Naive thymus-derived CD4-positive, alpha-beta T cell (primary cell): ENCODE data around the gene CD164L2. TPM values are rescaled to one million over a fixed set of nuclear protein-coding genes. Genes with fewer than 3 reads are reported as not detected.

Experiments
- ATAC-seq: fragments of 150-1000 bp; cut with Tn5 transposase; 2 replicates; pipeline ENCODE4 v1.10.0; 2021; ENCODE audit warnings: mild to moderate bottlenecking, moderate library complexity
- CTCF ChIA-PET: fragments of 350-600 bp; sonication (Branson Sonifier 250); formaldehyde crosslinking; loops from one replicate; lab custom pipeline; 2021; ENCODE audit warnings: antibody characterized with exemption; lab: Charles Lee
- POLR2A ChIA-PET: fragments of 350-600 bp; sonication (Branson Sonifier 250); formaldehyde crosslinking; loops from one replicate; lab custom pipeline; 2021; ENCODE audit warnings: antibody characterized with exemption, inconsistent platforms; lab: Charles Lee
- DNase-seq, 9 donors: peaks; one replicate each; pipeline versions ENCODE4 v3.0.0 to v3.0.0-alpha.2; 2020 to 2022; ENCODE audit warnings: mixed read lengths in 1 of 9
- H3K27ac ChIP-seq: one replicate; pipeline ENCODE4 v1.7.0; 2013; ENCODE audit warnings: mild to moderate bottlenecking, low read depth, low read length, moderate library complexity
- H3K27me3 ChIP-seq, 2 donors: one replicate each; pipeline ENCODE4 v1.7.0; 2013; ENCODE audit warnings: low read length in 2 of 2, mild to moderate bottlenecking in 2 of 2, moderate library complexity in 2 of 2; ENCODE audit not compliant: control insufficient read depth in 2 of 2, insufficient read depth in 2 of 2
- H3K36me3 ChIP-seq, 3 experiments: 1 replicate in 2 of 3; 2 replicates in 1 of 3; pipeline ENCODE4 v1.7.0; 2013; ENCODE audit warnings: low read length in 3 of 3, mild to moderate bottlenecking in 3 of 3, moderate library complexity in 1 of 3; ENCODE audit not compliant: insufficient read depth in 3 of 3, control insufficient read depth in 2 of 3
- H3K4me1 ChIP-seq, 2 donors: one replicate each; pipeline ENCODE4 v1.7.0; 2013; ENCODE audit warnings: low read length in 2 of 2, mild to moderate bottlenecking in 2 of 2, moderate library complexity in 1 of 2; ENCODE audit not compliant: control insufficient read depth in 2 of 2, insufficient read depth in 2 of 2
- H3K4me3 ChIP-seq: 2 replicates; pipeline ENCODE4 v1.7.0; 2013; ENCODE audit warnings: mild to moderate bottlenecking, low read length
- H3K9me3 ChIP-seq, 3 experiments: 1 replicate in 2 of 3; 2 replicates in 1 of 3; pipeline ENCODE4 v1.7.0; 2013; ENCODE audit warnings: low read length in 3 of 3; ENCODE audit not compliant: control insufficient read depth in 2 of 3
- H3K27ac Mint-ChIP-seq, 9 donors: one replicate each; pipeline ENCODE4 v1.8.0; 2020 to 2022; ENCODE audit warnings: mixed read lengths in 9 of 9, mild to moderate bottlenecking in 8 of 9, moderate library complexity in 5 of 9, inconsistent platforms in 2 of 9
- H3K27me3 Mint-ChIP-seq, 5 donors: one replicate each; pipeline ENCODE4 v1.8.0; 2021 to 2022; ENCODE audit warnings: mixed read lengths in 5 of 5, mild to moderate bottlenecking in 1 of 5
- H3K36me3 Mint-ChIP-seq, 5 donors: one replicate each; pipeline ENCODE4 v1.8.0; 2020 to 2022; ENCODE audit warnings: mixed read lengths in 5 of 5, mild to moderate bottlenecking in 3 of 5, inconsistent platforms in 1 of 5
- H3K4me1 Mint-ChIP-seq, 7 donors: one replicate each; pipeline ENCODE4 v1.8.0; 2020 to 2022; ENCODE audit warnings: mixed read lengths in 7 of 7, mild to moderate bottlenecking in 3 of 7, inconsistent platforms in 1 of 7
- H3K4me3 Mint-ChIP-seq, 10 donors: one replicate each; pipeline ENCODE4 v1.8.0; 2020 to 2022; ENCODE audit warnings: mild to moderate bottlenecking in 10 of 10, mixed read lengths in 10 of 10, moderate library complexity in 6 of 10, inconsistent platforms in 2 of 10
- H3K9me3 Mint-ChIP-seq, 11 donors: one replicate each; pipeline ENCODE4 v1.8.0; 2020 to 2022; ENCODE audit warnings: mixed read lengths in 11 of 11, mild to moderate bottlenecking in 4 of 11, inconsistent platforms in 1 of 11, moderate library complexity in 1 of 11
- intact Hi-C, 2 donors: fragments of 100-400 bp; cut with micrococcal nuclease; formaldehyde crosslinking; loops; one replicate each; pipeline ENCODE4 v1.15.1; 2023
- polyA plus RNA-seq, 2 donors: library from polyadenylated mRNA; unstranded; fragments of 300-500 nt; fragmentation: Illumina TruSeq; gene quantifications; one replicate each; pipeline ENCODE4 v1.2.3, GENCODE V29; 2021
- total RNA-seq, 6 experiments: library from RNA in 5 of 6; stranded (reverse) in 5 of 6; gene quantifications; 1 replicate in 5 of 6; 2 replicates in 1 of 6; pipeline ENCODE4 v1.2.3 and lab custom pipeline; 2021 to 2026

The CD164L2 gene
- total and polyA plus RNA-seq, 7 experiments from 2014 or later = 0.24 TPM; not detected in 6

DNA sequence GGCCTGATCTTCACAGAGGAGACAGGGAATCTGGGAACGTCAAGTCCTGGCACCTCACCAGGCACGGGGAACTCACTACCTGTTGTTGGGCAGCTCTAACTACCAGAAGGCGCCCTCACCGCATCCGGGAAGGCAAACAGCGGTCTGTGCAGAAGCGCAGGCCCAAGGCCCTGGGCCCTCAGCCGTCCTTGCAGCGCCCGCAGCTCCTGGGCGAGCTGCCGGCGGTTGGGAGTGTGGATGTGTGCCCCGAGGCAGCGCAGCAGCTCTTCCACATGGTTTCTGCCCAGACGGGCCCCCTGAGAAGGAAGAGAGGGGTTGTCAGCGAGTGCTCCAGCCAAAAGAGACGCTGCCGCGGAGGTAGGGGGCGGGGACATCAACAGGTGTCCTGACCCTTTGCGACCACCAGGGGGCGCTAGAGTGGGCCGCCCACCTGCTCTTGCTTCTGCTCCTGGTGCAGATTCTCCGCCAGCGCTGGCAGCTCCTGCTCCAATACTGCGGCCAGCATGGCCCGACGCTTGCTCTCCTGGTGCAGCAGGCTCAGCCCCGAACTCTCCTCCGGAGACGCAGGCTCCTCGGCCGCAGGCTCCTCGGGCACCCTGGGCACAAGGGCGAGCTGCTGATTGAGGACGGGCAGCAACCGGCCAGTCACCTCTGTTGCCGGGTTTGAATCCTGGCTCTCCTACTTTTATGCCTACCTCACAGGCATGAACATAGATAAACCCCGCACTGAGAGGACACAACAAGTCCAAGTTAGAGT is 25.7 kb downstream of the CD164L2 start:
- POLR2A ChIA-PET = interaction anchor here (0.9 to 9.2 kb wide), 10 partner anchors 9 to 166 kb away, joined by 3 to 111 read pairs (median 6); partner anchors contain the start of genes MAP3K6 and SYTL1

DNA sequence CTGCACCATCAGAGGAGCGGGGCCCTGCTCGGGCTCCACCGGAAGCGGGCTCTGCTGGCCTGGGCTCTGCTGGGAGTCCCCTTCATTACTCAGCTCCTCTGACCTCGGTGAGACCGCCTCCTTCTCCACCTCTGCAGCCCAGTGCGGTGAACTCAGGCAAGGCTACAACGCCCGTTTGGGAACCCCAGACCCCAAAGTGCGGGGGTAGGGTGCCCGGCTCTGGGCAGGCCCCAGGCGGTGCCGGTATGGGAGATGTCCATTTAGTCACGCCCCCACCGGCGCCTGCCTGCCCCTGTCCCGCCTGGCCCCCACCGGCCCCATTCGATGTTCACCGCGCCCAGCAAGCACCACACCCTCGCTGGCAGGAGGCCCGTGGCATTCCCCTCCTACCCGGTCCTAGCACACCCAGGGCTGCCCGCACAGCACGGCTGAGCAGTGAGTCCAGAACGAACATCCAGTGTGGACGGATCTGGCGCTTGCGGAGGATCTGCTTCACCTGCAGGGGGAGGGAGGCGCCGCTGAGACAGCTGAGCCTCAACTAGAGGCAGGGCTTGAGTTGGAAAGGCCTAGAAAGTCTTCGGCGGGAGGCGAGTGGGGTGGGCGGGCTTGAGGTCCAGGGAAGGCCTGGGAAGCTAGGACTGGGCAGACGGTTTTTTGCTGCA is 26.4 kb downstream of the CD164L2 start:
- ATAC-seq (peak; percentile 14), DNase-seq (peak in 2 of 9 donors; percentile 38 to 47)
- ChIA-PET CTCF (interaction anchor here (0.8 to 5.0 kb wide), 26 partner anchors 8 to 306 kb away, joined by 3 to 44 read pairs (median 7); partner anchors contain the start of genes GPR3, MAP3K6 and SYTL1), POLR2A (interaction anchor here (0.9 to 9.2 kb wide), 9 partner anchors 9 to 305 kb away, joined by 3 to 111 read pairs (median 7); partner anchors contain the start of genes MAP3K6 and SYTL1)
- peaks cover 37 to 41% of the 10 kb centered on the region in 2 donors for H3K4me1 ChIP-seq
- Mint-ChIP-seq H3K27ac (peak overlapping the region; percentile 62 to 90 (median 88)), H3K4me1 (peaks cover 23 to 56% (median 45%) of the 10 kb centered on the region in 7 donors), H3K4me3 (peak overlapping the region; percentile 74 to 88 (median 80)), H3K9me3 (peaks cover 0 to 3% (median 0%) of the 10 kb centered on the region in 11 donors), H3K36me3 (peaks cover 0 to 8% (median 0%) of the 10 kb centered on the region in 5 donors), H3K27me3 (no peaks in the 10 kb centered on the region)
- H3K27me3 ChIP-seq = no peaks in the 10 kb centered on the region
- peak overlapping the region; percentile 76 for H3K4me3 ChIP-seq
- intact Hi-C loops = loop anchor here (1.0 kb wide), 7 partner anchors 9 to 55 kb away; partner anchors contain the start of genes SYTL1 (in 1 of the 2) and TMEM222 (in 1 of the 2)
- H3K27ac ChIP-seq = peak overlapping the region; percentile 70
- H3K36me3 ChIP-seq = peaks cover 0 to 4% (median 0%) of the 10 kb centered on the region in 3 experiments
- H3K9me3 ChIP-seq = no peaks in the 10 kb centered on the region

More for the DNA sequence above, 25.7 kb downstream of the CD164L2 start:
- Histone ChIP-seq H3K27me3 (no peaks in the 10 kb centered on the region), H3K9me3 (no peaks in the 10 kb centered on the region), H3K36me3 (peaks cover 0 to 3% (median 0%) of the 10 kb centered on the region in 3 experiments), H3K4me1 (peaks cover 37 to 41% of the 10 kb centered on the region in 2 donors), H3K27ac (peak overlapping the region; percentile 70), H3K4me3 (peak overlapping the region; percentile 76)
- Mint-ChIP-seq H3K27ac (peak overlapping the region; percentile 62 to 90 (median 88)), H3K4me3 (peak overlapping the region; percentile 74 to 88 (median 80)), H3K27me3 (no peaks in the 10 kb centered on the region), H3K4me1 (peaks cover 23 to 56% (median 45%) of the 10 kb centered on the region in 7 donors), H3K36me3 (peaks cover 0 to 8% (median 0%) of the 10 kb centered on the region in 5 donors), H3K9me3 (peaks cover 0 to 3% (median 0%) of the 10 kb centered on the region in 11 donors)
- ATAC-seq (peak; percentile 94), DNase-seq (peak; percentile 76 to 89 (median 85))
- intact Hi-C loops = loop anchor here (1.0 kb wide), 7 partner anchors 8 to 56 kb away; partner anchors contain the start of genes SYTL1 (in 1 of the 2) and TMEM222 (in 1 of the 2)
- CTCF ChIA-PET = interaction anchor here (0.7 to 5.0 kb wide), 28 partner anchors 8 to 305 kb away, joined by 3 to 44 read pairs (median 6); partner anchors contain the start of genes GPR3, MAP3K6 and SYTL1

DNA sequence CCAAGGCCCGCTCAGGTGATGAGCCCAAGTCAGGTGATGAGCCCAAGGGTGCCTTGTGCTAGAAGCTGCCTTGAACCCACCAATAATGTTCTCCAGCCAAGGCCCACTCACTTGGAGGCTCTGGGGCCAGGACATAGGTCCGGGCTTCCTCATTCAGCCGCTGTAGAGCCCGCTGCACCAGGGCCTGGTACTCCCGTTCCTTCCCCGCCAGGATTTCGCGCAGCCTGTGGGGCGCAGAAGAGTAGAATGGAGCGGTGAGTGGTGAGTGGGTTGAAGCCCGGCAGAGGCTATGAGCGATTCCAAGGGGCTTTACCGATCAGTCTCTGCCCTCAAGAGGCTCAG is 26.9 kb downstream of the CD164L2 start:
- intact Hi-C loops = no loop called here
- H3K9me3 ChIP-seq = no peaks in the 10 kb centered on the region
- Mint-ChIP-seq H3K9me3 (peaks cover 0 to 3% (median 0%) of the 10 kb centered on the region in 11 donors), H3K27me3 (no peaks in the 10 kb centered on the region), H3K27ac (peak overlapping the region in 8 of 9 donors; percentile 22 to 89 (median 66)), H3K4me1 (peaks cover 23 to 56% (median 45%) of the 10 kb centered on the region in 7 donors), H3K4me3 (peak overlapping the region; percentile 28 to 86 (median 76)), H3K36me3 (peaks cover 0 to 8% (median 0%) of the 10 kb centered on the region in 5 donors)
- peaks cover 0 to 9% (median 0%) of the 10 kb centered on the region in 3 experiments for H3K36me3 ChIP-seq
- POLR2A ChIA-PET = interaction anchor here (0.7 to 9.2 kb wide), 5 partner anchors 12 to 306 kb away, joined by 3 to 111 read pairs (median 9); partner anchors contain the start of gene SYTL1
- ATAC-seq (no peak), DNase-seq (no peak)
- CTCF ChIA-PET = interaction anchor here (0.8 to 5.0 kb wide), 13 partner anchors 9 to 55 kb away, joined by 3 to 44 read pairs (median 8); partner anchors contain the start of genes GPR3 and SYTL1
- H3K27me3 ChIP-seq = no peaks in the 10 kb centered on the region
- H3K4me3 ChIP-seq = peak overlapping the region; percentile 76
- peaks cover 37 to 41% of the 10 kb centered on the region in 2 donors for H3K4me1 ChIP-seq
- peak overlapping the region; percentile 70 for H3K27ac ChIP-seq

GRCh38 chr1:27355683-27356082 is 27.4 kb downstream of the CD164L2 start:
- intact Hi-C loops = no loop called here
- H3K9me3 Mint-ChIP-seq = peaks cover 0 to 3% (median 0%) of the 10 kb centered on the region in 11 donors
- no peaks in the 10 kb centered on the region for H3K27me3 ChIP-seq
- peak overlapping the region in 8 of 9 donors; percentile 55 to 89 (median 72) for H3K27ac Mint-ChIP-seq
- ChIA-PET POLR2A (interaction anchor here (0.7 to 9.2 kb wide), 3 partner anchors 12 to 59 kb away, joined by 3 to 111 read pairs (median 9); partner anchors contain the start of gene SYTL1), CTCF (interaction anchor here (0.6 to 5.0 kb wide), 11 partner anchors 10 to 55 kb away, joined by 3 to 44 read pairs (median 5); partner anchors contain the start of gene SYTL1)
- H3K4me3 ChIP-seq = no peak overlapping the region
- no peak for ATAC-seq
- H3K27me3 Mint-ChIP-seq = no peaks in the 10 kb centered on the region
- DNase-seq = no peak
- peak overlapping the region; percentile 70 for H3K27ac ChIP-seq
- peaks cover 0 to 8% (median 0%) of the 10 kb centered on the region in 5 donors for H3K36me3 Mint-ChIP-seq
- peaks cover 0 to 15% (median under 1%) of the 10 kb centered on the region in 3 experiments for H3K36me3 ChIP-seq
- H3K4me3 Mint-ChIP-seq = peak overlapping the region in 9 of 10 donors; percentile 48 to 86 (median 77)
- H3K9me3 ChIP-seq = no peaks in the 10 kb centered on the region
- H3K4me1 ChIP-seq = peaks cover 37 to 41% of the 10 kb centered on the region in 2 donors
- peaks cover 23 to 56% (median 45%) of the 10 kb centered on the region in 7 donors for H3K4me1 Mint-ChIP-seq

GRCh38 chr1:27353629-27354028 is 29.5 kb downstream of the CD164L2 start:
- H3K4me3 ChIP-seq = no peak overlapping the region
- peaks cover 0 to 28% (median 5%) of the 10 kb centered on the region in 3 experiments for H3K36me3 ChIP-seq
- H3K4me1 ChIP-seq = peaks cover 27 to 31% of the 10 kb centered on the region in 2 donors
- H3K27me3 Mint-ChIP-seq = no peaks in the 10 kb centered on the region
- H3K4me3 Mint-ChIP-seq = no peak overlapping the region
- H3K36me3 Mint-ChIP-seq = peaks cover 0 to 5% (median 0%) of the 10 kb centered on the region in 5 donors
- peaks cover 7 to 40% (median 28%) of the 10 kb centered on the region in 7 donors for H3K4me1 Mint-ChIP-seq
- H3K9me3 Mint-ChIP-seq = no peaks in the 10 kb centered on the region
- H3K27me3 ChIP-seq = no peaks in the 10 kb centered on the region
- peak overlapping the region in 8 of 9 donors; percentile 18 to 79 (median 49) for H3K27ac Mint-ChIP-seq
- intact Hi-C loops = no loop called here
- CTCF ChIA-PET = interaction anchor here (0.6 to 1.0 kb wide), 4 partner anchors 8 to 632 kb away, joined by 3 to 8 read pairs (median 6); no protein-coding TSS in a partner anchor
- ATAC-seq (no peak), DNase-seq (no peak)
- POLR2A ChIA-PET = interaction anchor here (0.6 to 9.2 kb wide), 5 partner anchors 9 to 49 kb away, joined by 4 to 111 read pairs (median 4); partner anchors contain the start of gene SYTL1
- H3K9me3 ChIP-seq = no peaks in the 10 kb centered on the region
- H3K27ac ChIP-seq = peak overlapping the region; percentile 10
